Activated CD4-positive, alpha-beta T cell treated with anti-CD3 and anti-CD28 coated beads, Interleukin-2, amount 10 ng/mL, durations not matched to agents 24 days and 14 days (primary cell): Measurements from ENCODE around the gene KRTAP12-4. TPM values are rescaled to one million over a fixed set of nuclear protein-coding genes. Genes with fewer than 3 reads are reported as not detected.
"Not testable (repeated sequence)": the region's sequence is repeated elsewhere in the genome, so short reads cannot be mapped to it uniquely, and the experiment has no call there.

Experiments
- DNase-seq: peaks from one replicate; pipeline ENCODE4 v3.0.0; 2022
- H3K27ac Mint-ChIP-seq: one replicate; pipeline ENCODE4 v1.8.0; 2022; ENCODE audit warnings: mild to moderate bottlenecking, mixed read lengths
- H3K27me3 Mint-ChIP-seq: one replicate; pipeline ENCODE4 v1.8.0; 2022; ENCODE audit warnings: mixed read lengths
- H3K36me3 Mint-ChIP-seq: one replicate; pipeline ENCODE4 v1.8.0; 2022; ENCODE audit warnings: low read depth, mild to moderate bottlenecking, mixed read lengths
- H3K4me1 Mint-ChIP-seq: one replicate; pipeline ENCODE4 v1.8.0; 2021; ENCODE audit warnings: mixed read lengths
- H3K4me3 Mint-ChIP-seq: one replicate; pipeline ENCODE4 v1.8.0; 2022; ENCODE audit warnings: mild to moderate bottlenecking, moderate library complexity, mixed read lengths
- H3K9me3 Mint-ChIP-seq: one replicate; pipeline ENCODE4 v1.8.0; 2021; ENCODE audit warnings: mixed read lengths
- intact Hi-C: fragments of 100-400 bp; cut with micrococcal nuclease; formaldehyde crosslinking; loops from one replicate; pipeline ENCODE4 v1.15.1; 2023
- total RNA-seq: library from RNA; stranded (reverse); gene quantifications from 2 replicates; pipeline ENCODE4 v1.2.3, GENCODE V29; 2022

Gene KRTAP12-4
- not detected in 2 replicates for total RNA-seq

GRCh38 chr21:44654576-44655175 is at the start of gene KRTAP12-4:
Gene KRTAP12-4, minus strand, starts transcription at chr21:44654659. Its CDS starts 45 bp downstream, at chr21:44654614.
- intact Hi-C loops = loop anchor here (10.0 kb wide), 1 partner anchor 270 kb away; the partner anchor contains the start of gene ITGB2
- peaks cover 30% of the 10 kb centered on the region for H3K9me3 Mint-ChIP-seq
- peaks cover 42% of the 10 kb centered on the region for H3K36me3 Mint-ChIP-seq
- DNase-seq = peak; percentile 59
- peaks cover 44% of the 10 kb centered on the region for H3K4me1 Mint-ChIP-seq
- H3K27me3 Mint-ChIP-seq = no peaks in the 10 kb centered on the region
- peak within 1 kb of the TSS; percentile 21 for H3K4me3 Mint-ChIP-seq
- H3K27ac Mint-ChIP-seq = peak within 1 kb of the TSS; percentile 70

- Mint-ChIP-seq H3K36me3 (peaks cover 6% of the 10 kb centered on the region), H3K27ac (no peak overlapping the region), H3K4me1 (peaks cover 2% of the 10 kb centered on the region), H3K4me3 (no peak overlapping the region), H3K9me3 (peaks cover 10% of the 10 kb centered on the region), H3K27me3 (peaks cover 74% of the 10 kb centered on the region)
- no peak for DNase-seq
- intact Hi-C loops = no loop called here
Observed at GRCh38 chr21:44703731-44704635, 49.5 kb upstream of the KRTAP12-4 start.

- H3K9me3 Mint-ChIP-seq = peaks cover 10% of the 10 kb centered on the region
- H3K4me3 Mint-ChIP-seq = no peak overlapping the region
- intact Hi-C loops = no loop called here
- no peak overlapping the region for H3K27ac Mint-ChIP-seq
- H3K4me1 Mint-ChIP-seq = peaks cover 2% of the 10 kb centered on the region
- no peak for DNase-seq
- H3K36me3 Mint-ChIP-seq = peaks cover 6% of the 10 kb centered on the region
- H3K27me3 Mint-ChIP-seq = peaks cover 74% of the 10 kb centered on the region
Observed at GRCh38 chr21:44702973-44703730, 48.7 kb upstream of the KRTAP12-4 start.

- no peak overlapping the region for H3K4me3 Mint-ChIP-seq
- intact Hi-C loops = no loop called here
- H3K9me3 Mint-ChIP-seq = peaks cover 10% of the 10 kb centered on the region
- no peak overlapping the region for H3K27ac Mint-ChIP-seq
- peaks cover 74% of the 10 kb centered on the region for H3K27me3 Mint-ChIP-seq
- peaks cover 6% of the 10 kb centered on the region for H3K36me3 Mint-ChIP-seq
- no peak for DNase-seq
- peaks cover 2% of the 10 kb centered on the region for H3K4me1 Mint-ChIP-seq
Observed at GRCh38 chr21:44702111-44702972, 47.9 kb upstream of the KRTAP12-4 start.

- Mint-ChIP-seq H3K36me3 (peaks cover 6% of the 10 kb centered on the region), H3K27me3 (peaks cover 75% of the 10 kb centered on the region), H3K27ac (no peak overlapping the region), H3K4me3 (no peak overlapping the region), H3K4me1 (peaks cover 2% of the 10 kb centered on the region), H3K9me3 (peaks cover 10% of the 10 kb centered on the region)
- no peak for DNase-seq
- intact Hi-C loops = no loop called here
Observed at GRCh38 chr21:44701541-44701940, 47.1 kb upstream of the KRTAP12-4 start.

GRCh38 chr21:44701023-44701400 is 46.6 kb upstream of the KRTAP12-4 start:
- H3K4me1 Mint-ChIP-seq = peaks cover 2% of the 10 kb centered on the region
- H3K4me3 Mint-ChIP-seq = no peak overlapping the region
- H3K36me3 Mint-ChIP-seq = peaks cover 5% of the 10 kb centered on the region
- peaks cover 10% of the 10 kb centered on the region for H3K9me3 Mint-ChIP-seq
- intact Hi-C loops = no loop called here
- peaks cover 75% of the 10 kb centered on the region for H3K27me3 Mint-ChIP-seq
- DNase-seq = no peak
- no peak overlapping the region for H3K27ac Mint-ChIP-seq

- H3K27me3 Mint-ChIP-seq = peaks cover 72% of the 10 kb centered on the region
- no peaks in the 10 kb centered on the region for H3K4me1 Mint-ChIP-seq
- DNase-seq = no peak
Observed at GRCh38 chr21:44700101-44701022, 45.9 kb upstream of the KRTAP12-4 start.

GRCh38 chr21:44699502-44700001 is 45.1 kb upstream of the KRTAP12-4 start:
- no peak overlapping the region for H3K4me3 Mint-ChIP-seq
- no peaks in the 10 kb centered on the region for H3K4me1 Mint-ChIP-seq
- H3K27me3 Mint-ChIP-seq = peaks cover 64% of the 10 kb centered on the region
- no peak for DNase-seq
- no peaks in the 10 kb centered on the region for H3K9me3 Mint-ChIP-seq
- H3K36me3 Mint-ChIP-seq = no peaks in the 10 kb centered on the region
- intact Hi-C loops = no loop called here
- no peak overlapping the region for H3K27ac Mint-ChIP-seq

More at GRCh38 chr21:44700101-44701022, 45.9 kb upstream of the KRTAP12-4 start:
- peaks cover 2% of the 10 kb centered on the region for H3K36me3 Mint-ChIP-seq
- H3K27ac Mint-ChIP-seq = no peak overlapping the region
- H3K4me3 Mint-ChIP-seq = no peak overlapping the region
- H3K9me3 Mint-ChIP-seq = peaks cover 6% of the 10 kb centered on the region
- intact Hi-C loops = no loop called here

GRCh38 chr21:44697811-44698734 is 43.6 kb upstream of the KRTAP12-4 start:
- intact Hi-C loops = no loop called here
- Mint-ChIP-seq H3K27me3 (peaks cover 58% of the 10 kb centered on the region), H3K27ac (no peak overlapping the region), H3K4me3 (no peak overlapping the region), H3K9me3 (peaks cover 5% of the 10 kb centered on the region), H3K36me3 (no peaks in the 10 kb centered on the region), H3K4me1 (no peaks in the 10 kb centered on the region)
- no peak for DNase-seq

- peaks cover 54% of the 10 kb centered on the region for H3K27me3 Mint-ChIP-seq
- H3K27ac Mint-ChIP-seq, H3K4me3 Mint-ChIP-seq, H3K9me3 Mint-ChIP-seq, DNase-seq, H3K4me1 Mint-ChIP-seq, intact Hi-C loops, H3K36me3 Mint-ChIP-seq: not testable (repeated sequence)
Observed at GRCh38 chr21:44697172-44697810, 42.8 kb upstream of the KRTAP12-4 start, which contains the start of gene KRTAP10-12. Gene KRTAP10-12, plus strand, starts transcription at chr21:44697172. Its CDS starts 30 bp downstream, at chr21:44697202.

- intact Hi-C loops = no loop called here
- H3K4me1 Mint-ChIP-seq = peaks cover 2% of the 10 kb centered on the region
- peaks cover 5% of the 10 kb centered on the region for H3K9me3 Mint-ChIP-seq
- DNase-seq = no peak
- no peaks in the 10 kb centered on the region for H3K36me3 Mint-ChIP-seq
- peaks cover 53% of the 10 kb centered on the region for H3K27me3 Mint-ChIP-seq
- no peak overlapping the region for H3K4me3 Mint-ChIP-seq
- H3K27ac Mint-ChIP-seq = no peak overlapping the region
Observed at GRCh38 chr21:44696572-44696971, 42.1 kb upstream of the KRTAP12-4 start.
